T-helper 9 cell (primary cell): ENCODE results near the gene GDF11.

Experiments
- DNase-seq: peaks from one replicate; pipeline ENCODE4 v3.0.0-alpha.2; 2020

The GDF11 gene

DNA sequence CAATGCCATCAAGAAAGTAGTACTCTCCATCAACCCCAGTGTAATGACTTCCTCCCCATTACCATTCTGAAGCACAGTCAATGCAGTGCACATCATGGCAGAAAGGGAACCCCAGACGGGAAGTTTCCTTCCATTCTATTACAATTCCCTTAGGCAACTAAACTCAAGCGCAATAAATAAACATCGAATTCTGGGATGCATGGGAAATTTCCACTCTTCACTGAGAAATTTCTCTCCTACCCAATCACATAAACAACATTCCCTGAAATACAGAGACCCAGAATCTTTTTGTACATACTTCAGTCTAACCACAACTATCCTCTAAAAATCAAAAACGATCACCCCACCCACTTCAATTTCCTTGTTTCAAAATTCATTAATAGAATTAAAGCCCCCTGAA lies 54.6 kb downstream of the GDF11 start:
- no peak for DNase-seq
